ENCODE data around the gene CNPY1. TPM values are rescaled to one million over a fixed set of nuclear protein-coding genes. Genes with fewer than 3 reads are reported as not detected.

Gene CNPY1
- total RNA-seq, 5 donors from 2014 or later (not counting 1 experiment from before 2014, with no cell fraction given), result not detected

- peaks cover 78 to 82% of the 10 kb centered on the region in 2 donors for H3K27me3 Mint-ChIP-seq
- peak overlapping the region in 1 of 2 donors; percentile 36 for H3K27ac Mint-ChIP-seq
- Histone ChIP-seq H3K27me3 (replicated peaks in 1 of 2; ENCODE audit: control insufficient read depth in 2 of 2, extremely low read depth in 1 of 2, insufficient read depth in 2 of 2, low read length in 1 of 2) (peaks cover 27 to 46% of the 10 kb centered on the region in 2 experiments), H3K9me3 (no peaks in the 10 kb centered on the region), H3K4me3 (ENCODE audit: control insufficient read depth in 1 of 2, extremely low read depth in 1 of 2, low read length in 1 of 2) (no peak overlapping the region), H3K27ac (ENCODE audit: low read length) (no peak overlapping the region), H3K4me1 (ENCODE audit: control insufficient read depth in 1 of 2, extremely low read depth in 1 of 2, insufficient read depth in 2 of 2, low read length in 2 of 2) (peaks cover 6 to 15% of the 10 kb centered on the region in 2 experiments), H3K36me3 (ENCODE audit: control insufficient read depth in 2 of 2, extremely low read depth in 1 of 2, insufficient read depth in 1 of 2, low read length in 1 of 2) (no peaks in the 10 kb centered on the region)
- no peak for ATAC-seq (replicated peaks in 1 of 4)
- peak overlapping the region in 1 of 3 donors; percentile 61 for H3K4me3 Mint-ChIP-seq
- peaks cover 21 to 41% (median 24%) of the 10 kb centered on the region in 3 donors for H3K4me1 Mint-ChIP-seq
- DNase-seq, result no peak
- H3K9me3 Mint-ChIP-seq, result no peaks in the 10 kb centered on the region
- no peaks in the 10 kb centered on the region for H3K36me3 Mint-ChIP-seq
- 12% methylated on average over 14 of the region's 29 CpGs for WGBS (ENCODE audit: insufficient coverage)
- ChIA-PET CTCF (no interaction called here), POLR2A (no interaction called here)
These were observed 37.7 kb downstream of the CNPY1 start for GRCh38 chr7:155508376-155509358.

- no peaks in the 10 kb centered on the region for H3K36me3 ChIP-seq (ENCODE audit: control insufficient read depth in 2 of 2, extremely low read depth in 1 of 2, insufficient read depth in 1 of 2, low read length in 1 of 2)
- Mint-ChIP-seq H3K4me1 (peaks cover 21 to 41% (median 24%) of the 10 kb centered on the region in 3 donors), H3K9me3 (no peaks in the 10 kb centered on the region), H3K36me3 (no peaks in the 10 kb centered on the region), H3K27me3 (peaks cover 85 to 87% of the 10 kb centered on the region in 2 donors), H3K27ac (no peak overlapping the region), H3K4me3 (no peak overlapping the region)
- DNase-seq (no peak), ATAC-seq (replicated peaks in 1 of 4) (no peak)
- H3K4me1 ChIP-seq (ENCODE audit: control insufficient read depth in 1 of 2, extremely low read depth in 1 of 2, insufficient read depth in 2 of 2, low read length in 2 of 2), result peaks cover 6 to 15% of the 10 kb centered on the region in 2 experiments
- no peak overlapping the region for H3K27ac ChIP-seq (ENCODE audit: low read length)
- ChIA-PET POLR2A (no interaction called here), CTCF (no interaction called here)
- WGBS (ENCODE audit: insufficient coverage), result no CpG with 5 or more reads among the region's 4 CpGs
- no peaks in the 10 kb centered on the region for H3K9me3 ChIP-seq
- peaks cover 27 to 49% of the 10 kb centered on the region in 2 experiments for H3K27me3 ChIP-seq (replicated peaks in 1 of 2; ENCODE audit: control insufficient read depth in 2 of 2, extremely low read depth in 1 of 2, insufficient read depth in 2 of 2, low read length in 1 of 2)
- no peak overlapping the region for H3K4me3 ChIP-seq (ENCODE audit: control insufficient read depth in 1 of 2, extremely low read depth in 1 of 2, low read length in 1 of 2)
These were observed 38.8 kb downstream of the CNPY1 start for GRCh38 chr7:155507576-155507975.

- no peak overlapping the region for H3K27ac ChIP-seq (ENCODE audit: low read length)
- no peak for DNase-seq
- Mint-ChIP-seq H3K9me3 (no peaks in the 10 kb centered on the region), H3K27ac (no peak overlapping the region), H3K4me1 (peaks cover 21 to 41% (median 24%) of the 10 kb centered on the region in 3 donors), H3K4me3 (no peak overlapping the region), H3K36me3 (no peaks in the 10 kb centered on the region), H3K27me3 (peaks cover 85 to 87% of the 10 kb centered on the region in 2 donors)
- ChIA-PET CTCF (no interaction called here), POLR2A (no interaction called here)
- peaks cover 27 to 47% of the 10 kb centered on the region in 2 experiments for H3K27me3 ChIP-seq (replicated peaks in 1 of 2; ENCODE audit: control insufficient read depth in 2 of 2, extremely low read depth in 1 of 2, insufficient read depth in 2 of 2, low read length in 1 of 2)
- H3K4me1 ChIP-seq (ENCODE audit: control insufficient read depth in 1 of 2, extremely low read depth in 1 of 2, insufficient read depth in 2 of 2, low read length in 2 of 2), result peaks cover 6 to 15% of the 10 kb centered on the region in 2 experiments
- no peaks in the 10 kb centered on the region for H3K36me3 ChIP-seq (ENCODE audit: control insufficient read depth in 2 of 2, extremely low read depth in 1 of 2, insufficient read depth in 1 of 2, low read length in 1 of 2)
- WGBS (ENCODE audit: insufficient coverage), result 9% methylated on average over 4 of the region's 14 CpGs
- peak in 1 of 4 experiments; percentile 30 for ATAC-seq (replicated peaks in 1 of 4)
- H3K9me3 ChIP-seq, result no peaks in the 10 kb centered on the region
- H3K4me3 ChIP-seq (ENCODE audit: control insufficient read depth in 1 of 2, extremely low read depth in 1 of 2, low read length in 1 of 2), result no peak overlapping the region
These were observed 39.5 kb downstream of the CNPY1 start for GRCh38 chr7:155506854-155507337.

- Histone ChIP-seq H3K27me3 (replicated peaks in 1 of 2; ENCODE audit: control insufficient read depth in 2 of 2, extremely low read depth in 1 of 2, insufficient read depth in 2 of 2, low read length in 1 of 2) (peaks cover 24 to 47% of the 10 kb centered on the region in 2 experiments), H3K27ac (ENCODE audit: low read length) (no peak overlapping the region), H3K9me3 (no peaks in the 10 kb centered on the region), H3K4me3 (ENCODE audit: control insufficient read depth in 1 of 2, extremely low read depth in 1 of 2, low read length in 1 of 2) (no peak overlapping the region), H3K36me3 (ENCODE audit: control insufficient read depth in 2 of 2, extremely low read depth in 1 of 2, insufficient read depth in 1 of 2, low read length in 1 of 2) (no peaks in the 10 kb centered on the region), H3K4me1 (ENCODE audit: control insufficient read depth in 1 of 2, extremely low read depth in 1 of 2, insufficient read depth in 2 of 2, low read length in 2 of 2) (peaks cover 6 to 15% of the 10 kb centered on the region in 2 experiments)
- DNase-seq (no peak), ATAC-seq (replicated peaks in 1 of 4) (no peak)
- POLR2A ChIA-PET, result no interaction called here
- Mint-ChIP-seq H3K36me3 (no peaks in the 10 kb centered on the region), H3K4me1 (peaks cover 21 to 39% (median 23%) of the 10 kb centered on the region in 3 donors), H3K27ac (no peak overlapping the region), H3K27me3 (peaks cover 85 to 87% of the 10 kb centered on the region in 2 donors), H3K9me3 (no peaks in the 10 kb centered on the region), H3K4me3 (no peak overlapping the region)
- CTCF ChIA-PET, result no interaction called here
- 40% methylated on average over 1 of the region's 3 CpGs for WGBS (ENCODE audit: insufficient coverage)
These were observed 41.0 kb downstream of the CNPY1 start for GRCh38 chr7:155505422-155505793.

GRCh38 chr7:155497149-155497901, 49.0 kb downstream of the CNPY1 start:
- H3K9me3 ChIP-seq, result no peaks in the 10 kb centered on the region
- no peak overlapping the region for H3K27ac ChIP-seq (ENCODE audit: low read length)
- H3K27ac Mint-ChIP-seq, result no peak overlapping the region
- H3K4me3 Mint-ChIP-seq, result no peak overlapping the region
- H3K36me3 Mint-ChIP-seq, result no peaks in the 10 kb centered on the region
- no peak overlapping the region for H3K4me3 ChIP-seq (ENCODE audit: control insufficient read depth in 1 of 2, extremely low read depth in 1 of 2, low read length in 1 of 2)
- DNase-seq (no peak), ATAC-seq (replicated peaks in 1 of 4) (no peak)
- H3K9me3 Mint-ChIP-seq, result no peaks in the 10 kb centered on the region
- CTCF ChIA-PET, result no interaction called here
- no peaks in the 10 kb centered on the region for H3K4me1 Mint-ChIP-seq
- no peaks in the 10 kb centered on the region for H3K36me3 ChIP-seq (ENCODE audit: control insufficient read depth in 2 of 2, extremely low read depth in 1 of 2, insufficient read depth in 1 of 2, low read length in 1 of 2)
- peaks cover 15 to 25% of the 10 kb centered on the region in 2 experiments for H3K27me3 ChIP-seq (replicated peaks in 1 of 2; ENCODE audit: control insufficient read depth in 2 of 2, extremely low read depth in 1 of 2, insufficient read depth in 2 of 2, low read length in 1 of 2)
- POLR2A ChIA-PET, result no interaction called here
- H3K27me3 Mint-ChIP-seq, result peaks cover 34 to 43% of the 10 kb centered on the region in 2 donors
- H3K4me1 ChIP-seq (ENCODE audit: control insufficient read depth in 1 of 2, extremely low read depth in 1 of 2, insufficient read depth in 2 of 2, low read length in 2 of 2), result no peaks in the 10 kb centered on the region
- 78% methylated on average over 19 of the region's 26 CpGs for WGBS (ENCODE audit: insufficient coverage)

- Histone ChIP-seq H3K36me3 (ENCODE audit: control insufficient read depth in 2 of 2, extremely low read depth in 1 of 2, insufficient read depth in 1 of 2, low read length in 1 of 2) (no peaks in the 10 kb centered on the region), H3K9me3 (no peaks in the 10 kb centered on the region), H3K4me3 (ENCODE audit: control insufficient read depth in 1 of 2, extremely low read depth in 1 of 2, low read length in 1 of 2) (no peak overlapping the region), H3K27me3 (replicated peaks in 1 of 2; ENCODE audit: control insufficient read depth in 2 of 2, extremely low read depth in 1 of 2, insufficient read depth in 2 of 2, low read length in 1 of 2) (peaks cover 12 to 31% of the 10 kb centered on the region in 2 experiments), H3K4me1 (ENCODE audit: control insufficient read depth in 1 of 2, extremely low read depth in 1 of 2, insufficient read depth in 2 of 2, low read length in 2 of 2) (peaks cover 0 to 5% of the 10 kb centered on the region in 2 experiments), H3K27ac (ENCODE audit: low read length) (no peak overlapping the region)
- peaks cover 0 to 7% (median 6%) of the 10 kb centered on the region in 3 donors for H3K4me1 Mint-ChIP-seq
- ATAC-seq (replicated peaks in 1 of 4) (no peak), DNase-seq (no peak)
- ChIA-PET POLR2A (no interaction called here), CTCF (no interaction called here)
- 79% methylated on average over 15 of the region's 23 CpGs for WGBS (ENCODE audit: insufficient coverage)
- no peaks in the 10 kb centered on the region for H3K36me3 Mint-ChIP-seq
- peaks cover 33 to 47% of the 10 kb centered on the region in 2 donors for H3K27me3 Mint-ChIP-seq
- H3K4me3 Mint-ChIP-seq, result no peak overlapping the region
- H3K27ac Mint-ChIP-seq, result no peak overlapping the region
- H3K9me3 Mint-ChIP-seq, result no peaks in the 10 kb centered on the region
These were observed 49.9 kb downstream of the CNPY1 start for GRCh38 chr7:155496267-155497005.
